Hematopoietic multipotent progenitor cell (in vitro differentiated cells): ENCODE results near the gene LEKR1. TPM values are rescaled to one million over a fixed set of nuclear protein-coding genes. Genes with fewer than 3 reads are reported as not detected.

Source experiments
- DNase-seq, 3 donors: peaks; one replicate each; pipeline ENCODE4 v3.0.0-alpha.2; 2011 to 2015; ENCODE audit warnings: low read depth in 2 of 3, low spot score in 2 of 3
- small RNA-seq: library from RNA; depleted of rRNA; stranded (forward); fragments of <200 nt; gene quantifications from one replicate; pipeline ENCODE3, GENCODE V24; 2012
- total RNA-seq: library from RNA; depleted of rRNA; stranded (reverse); fragments of >200 nt; gene quantifications from one replicate; pipeline ENCODE4 v1.2.3, GENCODE V29; 2012

Gene LEKR1
- total RNA-seq, 1 donor = 1.1 TPM

GRCh38 chr3:157092230-157092629 lies 266.1 kb downstream of the LEKR1 start:
- no peak for DNase-seq

DNA sequence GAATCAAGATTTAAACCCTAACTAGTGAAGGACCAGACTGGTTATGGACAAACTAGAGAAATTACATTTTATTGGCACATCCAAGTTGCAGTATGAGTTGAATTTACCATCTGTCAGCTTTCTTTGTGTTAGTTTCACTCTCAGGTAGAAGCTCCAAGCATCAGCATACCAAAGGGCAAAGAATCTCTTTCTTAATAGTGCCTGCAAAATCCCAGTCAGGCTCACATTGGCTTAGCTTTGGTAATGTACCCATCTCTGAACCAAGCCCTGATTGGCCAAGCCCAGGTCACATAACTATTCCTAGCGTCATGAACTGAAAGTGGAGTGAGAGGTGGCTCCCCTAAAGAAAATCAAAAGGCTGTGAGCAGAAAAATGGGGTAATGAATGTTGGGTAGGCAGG lies 266.9 kb downstream of the LEKR1 start:
- no peak for DNase-seq

DNA sequence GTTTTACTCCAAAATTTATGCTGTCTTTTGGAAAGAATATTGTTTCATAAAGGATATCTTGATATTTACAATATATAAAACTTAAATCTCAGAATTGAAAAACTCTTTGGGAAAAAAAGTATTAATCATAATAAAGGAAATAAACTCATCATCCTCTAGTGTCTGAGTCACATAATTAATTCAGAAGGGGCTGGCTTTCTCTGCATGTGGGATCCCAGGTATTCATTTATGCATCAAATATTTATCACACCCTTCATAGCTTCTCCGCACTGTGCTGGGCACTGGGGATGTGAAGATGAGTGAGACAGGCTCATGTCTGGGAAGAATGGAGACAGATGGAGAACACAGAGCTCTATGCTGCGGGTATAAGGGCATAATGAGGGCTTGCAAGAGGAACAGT lies 268.1 kb downstream of the LEKR1 start:
- DNase-seq = no peak

DNA sequence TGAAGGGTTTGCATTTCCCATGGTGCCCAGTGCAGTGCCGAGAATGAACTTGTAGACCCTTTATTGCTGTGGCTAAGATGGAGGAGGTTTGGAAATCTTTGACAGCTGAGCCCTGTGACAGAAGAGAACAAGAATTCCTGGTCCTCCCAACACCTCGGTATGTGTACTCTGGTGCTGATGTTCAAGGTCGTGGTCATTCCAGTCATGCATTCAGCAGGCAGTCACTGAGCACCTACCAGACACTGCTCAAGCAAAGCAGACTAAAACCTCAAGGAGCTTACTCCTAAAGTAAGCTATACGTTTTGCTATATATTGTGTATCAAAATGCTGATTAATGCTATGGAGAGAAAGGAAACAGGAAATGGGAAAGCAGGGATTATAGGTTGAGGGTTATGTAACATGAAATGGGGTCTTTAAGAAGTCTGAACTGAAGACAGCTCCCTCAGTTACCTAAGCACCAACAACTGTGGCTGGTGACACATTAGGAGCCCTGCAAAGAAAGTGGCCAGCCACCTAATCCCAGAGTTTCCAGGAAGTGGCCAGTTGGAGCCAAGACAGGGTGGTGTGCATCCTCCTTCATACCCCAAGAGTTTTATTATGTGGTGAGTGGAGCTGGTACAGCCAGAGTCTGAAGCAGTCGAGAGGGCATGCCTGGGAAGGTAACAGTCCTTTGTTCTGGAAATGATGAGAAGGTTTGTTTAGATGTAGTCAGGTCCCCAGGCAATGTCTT lies 268.8 kb downstream of the LEKR1 start:
- DNase-seq = no peak

Small RNAs within 50 kb of the gene (small RNA-seq; reads per million reads assigned to genes)
- gene KLF3P2 = not detected

Other genes with a start within 250 kb of the LEKR1 start
- 25.6 TPM for gene TIPARP, start 151.8 kb upstream of the LEKR1 start, total RNA-seq